ENCODE measurements around the gene COL1A2.

COL1A2 gene

GRCh38 chr7:94412762-94413322 lies 18.1 kb downstream of the COL1A2 start:
- no peak for DNase-seq

- peak; percentile 71 for DNase-seq
Observed at GRCh38 chr7:94414481-94414880, 19.8 kb downstream of the COL1A2 start.

GRCh38 chr7:94414980-94415379 lies 20.3 kb downstream of the COL1A2 start:
- no peak for DNase-seq

- DNase-seq = no peak
Observed at GRCh38 chr7:94417306-94417705, 22.6 kb downstream of the COL1A2 start.

GRCh38 chr7:94417901-94418300 lies 23.2 kb downstream of the COL1A2 start:
- peak; percentile 61 for DNase-seq

GRCh38 chr7:94418851-94419250 lies 24.2 kb downstream of the COL1A2 start:
- DNase-seq = no peak

- no peak for DNase-seq
Observed at GRCh38 chr7:94420328-94420727, 25.6 kb downstream of the COL1A2 start.

GRCh38 chr7:94421681-94422080 lies 27.0 kb downstream of the COL1A2 start:
- no peak for DNase-seq

GRCh38 chr7:94422136-94422535 lies 27.4 kb downstream of the COL1A2 start:
- DNase-seq = no peak

GRCh38 chr7:94422827-94423460 lies 28.2 kb downstream of the COL1A2 start:
- no peak for DNase-seq

GRCh38 chr7:94423863-94424735 lies 29.4 kb downstream of the COL1A2 start:
- DNase-seq = no peak

- no peak for DNase-seq
Observed at GRCh38 chr7:94425546-94425945, 30.9 kb downstream of the COL1A2 start.

GRCh38 chr7:94426980-94427875 lies 32.5 kb downstream of the COL1A2 start:
- DNase-seq = no peak

- DNase-seq = no peak
Observed at GRCh38 chr7:94429153-94429552, 34.5 kb downstream of the COL1A2 start.

GRCh38 chr7:94431176-94431575 lies 36.5 kb downstream of the COL1A2 start:
- no peak for DNase-seq

GRCh38 chr7:94431619-94432280 lies 37.1 kb downstream of the COL1A2 start:
- DNase-seq = no peak

- no peak for DNase-seq
Observed at GRCh38 chr7:94432281-94432670, 37.6 kb downstream of the COL1A2 start.

GRCh38 chr7:94432817-94433216 lies 38.1 kb downstream of the COL1A2 start:
- DNase-seq = no peak

GRCh38 chr7:94433224-94433623 lies 38.5 kb downstream of the COL1A2 start:
- no peak for DNase-seq

- DNase-seq = no peak
Observed at GRCh38 chr7:94434042-94434441, 39.3 kb downstream of the COL1A2 start.

- no peak for DNase-seq
Observed at GRCh38 chr7:94436018-94436604, 41.4 kb downstream of the COL1A2 start.

GRCh38 chr7:94436700-94437099 lies 42.0 kb downstream of the COL1A2 start:
- no peak for DNase-seq
